Measurements from ENCODE around the gene HACE1.

The HACE1 gene

GRCh38 chr6:104766595-104766994 lies 93.1 kb downstream of the HACE1 start (continued):
- TF ChIP-seq INSM2 (tag by site-specific recombination; IDR thresholded peaks at IDR 0.05) (no peak), KLF7 (tag by site-specific recombination; IDR thresholded peaks at IDR 0.05; ENCODE audit: borderline replicate concordance) (no peak), ZSCAN23 (tag by site-specific recombination; IDR thresholded peaks at IDR 0.05) (no peak), ZNF768 (tag by site-specific recombination; IDR thresholded peaks at IDR 0.05) (no peak), HOXD13 (CRISPR knock-in tag; IDR thresholded peaks at IDR 0.05; ENCODE audit: borderline replicate concordance) (no peak), ZNF394 (tag by site-specific recombination; IDR thresholded peaks at IDR 0.05; ENCODE audit: borderline replicate concordance) (no peak), ZNF529 (tag by site-specific recombination; IDR thresholded peaks at IDR 0.05; ENCODE audit: insufficient replicate concordance) (no peak)

GRCh38 chr6:104754788-104755409 lies 104.8 kb downstream of the HACE1 start:
- POLR2A ChIA-PET, result no interaction called here
- TF ChIP-seq TRIM28 (IDR thresholded peaks at IDR 0.05; ENCODE audit: borderline replicate concordance, low read length) (0 out of 2 replicates have a peak, but pooled peaks have one; percentile 26), RBAK (tag by site-specific recombination; IDR thresholded peaks at IDR 0.05) (no peak), ZBTB10 (tag by site-specific recombination; IDR thresholded peaks at IDR 0.05) (no peak), ZNF529 (tag by site-specific recombination; IDR thresholded peaks at IDR 0.05; ENCODE audit: insufficient replicate concordance) (peak; percentile 93), KLF10 (tag by site-specific recombination; IDR thresholded peaks at IDR 0.05) (no peak), SETDB1 (IDR thresholded peaks at IDR 0.05; ENCODE audit: insufficient read length, low read length) (peak; percentile 96), ZNF324 (tag by site-specific recombination; IDR thresholded peaks at IDR 0.05) (no peak)
- Histone ChIP-seq H3K9me3 (ENCODE audit: control insufficient read depth, insufficient read depth, low read depth, low read length) (no peaks in the 10 kb centered on the region), H3K4me1 (ENCODE audit: control insufficient read depth, insufficient read depth, low read length) (no peaks in the 10 kb centered on the region), H3K4me3 (ENCODE audit: low read depth, low read length) (no peak overlapping the region), H3K27ac (ENCODE audit: extremely low read depth, low read depth, low read length) (no peak overlapping the region), H3K36me3 (ENCODE audit: control insufficient read depth in 2 of 2, insufficient read depth in 1 of 2, low read length in 2 of 2) (peaks cover 0 to 14% of the 10 kb centered on the region in 2 experiments; a peak in 1 of 3 replicates)
- CTCF ChIA-PET, result interaction anchor here (0.6 to 1.0 kb wide), 2 partner anchors 17 to 219 kb away, joined by 3 to 5 read pairs; no protein-coding TSS in a partner anchor

GRCh38 chr6:104753251-104753650 lies 106.5 kb downstream of the HACE1 start:
- H3K36me3 ChIP-seq (ENCODE audit: control insufficient read depth in 2 of 2, insufficient read depth in 1 of 2, low read length in 2 of 2), result peaks cover 0 to 14% of the 10 kb centered on the region in 2 experiments; a peak in 1 of 3 replicates
- H3K9me3 ChIP-seq (ENCODE audit: control insufficient read depth, insufficient read depth, low read depth, low read length), result no peaks in the 10 kb centered on the region
- ChIA-PET POLR2A (no interaction called here), CTCF (interaction anchor here (0.6 kb wide), 1 partner anchor 1401 kb away, joined by 3 read pairs; no protein-coding TSS in a partner anchor)
- no peaks in the 10 kb centered on the region for H3K4me1 ChIP-seq (ENCODE audit: control insufficient read depth, insufficient read depth, low read length)
- H3K4me3 ChIP-seq (ENCODE audit: low read depth, low read length), result no peak overlapping the region
- no peak overlapping the region for H3K27ac ChIP-seq (ENCODE audit: extremely low read depth, low read depth, low read length)
- TF ChIP-seq ZNF830 (tag by site-specific recombination; IDR thresholded peaks at IDR 0.05; ENCODE audit: low read depth) (no peak), GFI1B (tag by site-specific recombination; IDR thresholded peaks at IDR 0.05) (no peak), ZBTB6 (tag by site-specific recombination; IDR thresholded peaks at IDR 0.05) (no peak), ZNF654 (tag by site-specific recombination; IDR thresholded peaks at IDR 0.05; ENCODE audit: low read depth) (no peak), ZNF132 (tag by site-specific recombination; IDR thresholded peaks at IDR 0.05; ENCODE audit: borderline replicate concordance) (no peak), ZNF521 (tag by site-specific recombination; IDR thresholded peaks at IDR 0.05) (no peak), ZNF175 (tag by site-specific recombination; IDR thresholded peaks at IDR 0.05) (no peak), ZNF2 (tag by site-specific recombination; IDR thresholded peaks at IDR 0.05) (no peak), ZNF37A (tag by site-specific recombination; IDR thresholded peaks at IDR 0.05) (no peak), ZNF174 (tag by site-specific recombination; IDR thresholded peaks at IDR 0.05) (no peak), ZNF214 (tag by site-specific recombination; IDR thresholded peaks at IDR 0.05; ENCODE audit: borderline replicate concordance) (no peak), ATF2 (tag by site-specific recombination; IDR thresholded peaks at IDR 0.05; ENCODE audit: low read depth) (no peak), WT1 (tag by site-specific recombination; IDR thresholded peaks at IDR 0.05) (no peak), ZNF121 (tag by site-specific recombination; IDR thresholded peaks at IDR 0.05) (no peak), KLF9 (tag by site-specific recombination; IDR thresholded peaks at IDR 0.05; ENCODE audit: low read depth) (no peak)
